HepG2 (cell line): ENCODE results near the gene THPO. TPM values are rescaled to one million over a fixed set of nuclear protein-coding genes. Genes with fewer than 3 reads are reported as not detected.

ENCODE experiments used
- CEBPZ ChIP-seq: IDR thresholded peaks from 2 replicates; pipeline ENCODE4 v1.6.1; 2012; ENCODE audit warnings: low read length, improper control_type of control experiment
- JUN ChIP-seq: sonication (generic); formaldehyde crosslinking; IDR thresholded peaks from 2 replicates; pipeline ENCODE4 v1.4.0; 2020; ENCODE audit warnings: mild to moderate bottlenecking, missing genetic modification reagents
- POGK ChIP-seq: sonication (generic); formaldehyde crosslinking; conservative IDR thresholded peaks from 2 replicates; pipeline ENCODE4 v1.8.0; 2022; ENCODE audit warnings: mild to moderate bottlenecking, moderate library complexity, missing genetic modification reagents
- ZBTB38 ChIP-seq: sonication (generic); formaldehyde crosslinking; IDR thresholded peaks from 2 replicates; pipeline ENCODE4 v1.5.1; 2020; ENCODE audit warnings: mild to moderate bottlenecking, missing genetic modification reagents
- ZNF256 ChIP-seq: sonication (generic); formaldehyde crosslinking; conservative IDR thresholded peaks from 2 replicates; pipeline ENCODE4 v1.4.0; 2020; ENCODE audit warnings: missing genetic modification reagents
- ZNF281 ChIP-seq: sonication (generic); formaldehyde crosslinking; IDR thresholded peaks from 2 replicates; pipeline ENCODE4 v1.4.0; 2020; ENCODE audit warnings: missing genetic modification reagents, borderline replicate concordance
- ZZZ3 ChIP-seq: sonication (generic); formaldehyde crosslinking; IDR thresholded peaks from 2 replicates; pipeline ENCODE4 v1.4.0; 2020; ENCODE audit warnings: missing genetic modification reagents, mild to moderate bottlenecking, borderline replicate concordance
- polyA plus RNA-seq, 8 experiments: library from polyadenylated mRNA; depleted of rRNA in 3 of 8; stranded (reverse) in 7 of 8; unstranded in 1 of 8; fragments of >200 nt; fragmentation: Illumina TruSeq in 4 of 8; extraction: Trizol in 4 of 8; gene quantifications; 2 replicates each; pipeline versions ENCODE4 v1.2.1 to v1.2.3, GENCODE V29; 2011 to 2016; ENCODE audit warnings: low read depth in 4 of 8, missing spikeins in 1 of 8, mixed read lengths in 1 of 8; ENCODE audit not compliant: insufficient read depth in 1 of 8
- total RNA-seq, 5 experiments: library from RNA; depleted of rRNA; stranded (reverse); fragments of >200 nt; fragmentation: Illumina TruSeq; extraction: Trizol; gene quantifications; 2 replicates each; pipeline ENCODE4 v1.2.3, GENCODE V29; 2016; ENCODE audit warnings: low read depth in 1 of 5
- TF ChIP-seq, protein P1 (sequence below): sonication (generic); formaldehyde crosslinking; IDR thresholded peaks from 2 replicates; pipeline ENCODE4 v1.8.1; 2023; ENCODE audit warnings: mild to moderate bottlenecking, inconsistent platforms, moderate library complexity, missing genetic modification reagents, borderline replicate concordance
- TF ChIP-seq, protein P2 (sequence below): sonication (generic); formaldehyde crosslinking; IDR thresholded peaks from 2 replicates; pipeline ENCODE4 v1.5.0; 2020; ENCODE audit warnings: missing genetic modification reagents
- TF ChIP-seq, protein P3 (sequence below): sonication (generic); formaldehyde crosslinking; IDR thresholded peaks from 2 replicates; pipeline ENCODE4 v1.5.0; 2020; ENCODE audit warnings: mild to moderate bottlenecking, missing genetic modification reagents, borderline replicate concordance
- TF ChIP-seq, protein P4 (sequence below): sonication (generic); formaldehyde crosslinking; IDR thresholded peaks from 2 replicates; pipeline ENCODE4 v1.4.0; 2020; ENCODE audit warnings: missing genetic modification reagents

The THPO gene
- total and polyA plus RNA-seq, 2 of the 13 experiments (the other 11 are each of a cell fraction or from before 2014, with no cell fraction given) = 2.8 to 4.8 TPM

- TF ChIP-seq ZNF281 (no peak), POGK (CRISPR knock-in tag) (peak; percentile 93), JUN (CRISPR knock-in tag) (no peak), CEBPZ (no peak), ZBTB38 (CRISPR knock-in tag) (0 out of 2 replicates have a peak, but pooled peaks have one; percentile 9), ZZZ3 (CRISPR knock-in tag) (no peak; the same call in 1 of the 2 replicates), ZNF256 (CRISPR knock-in tag) (no peak)
- TF ChIP-seq, protein P1, sequence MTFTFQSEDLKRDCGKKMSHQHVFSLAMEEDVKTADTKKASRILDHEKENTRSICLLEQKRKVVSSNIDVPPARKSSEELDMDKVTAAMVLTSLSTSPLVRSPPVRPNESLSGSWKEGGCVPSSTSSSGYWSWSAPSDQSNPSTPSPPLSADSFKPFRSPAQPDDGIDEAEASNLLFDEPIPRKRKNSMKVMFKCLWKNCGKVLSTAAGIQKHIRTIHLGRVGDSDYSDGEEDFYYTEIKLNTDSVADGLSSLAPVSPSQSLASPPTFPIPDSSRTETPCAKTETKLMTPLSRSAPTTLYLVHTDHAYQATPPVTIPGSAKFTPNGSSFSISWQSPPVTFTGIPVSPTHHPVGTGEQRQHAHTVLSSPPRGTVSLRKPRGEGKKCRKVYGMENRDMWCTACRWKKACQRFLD (CRISPR knock-in tag) = 0 out of 2 replicates have a peak, but pooled peaks have one; percentile 43
- TF ChIP-seq, protein P2, sequence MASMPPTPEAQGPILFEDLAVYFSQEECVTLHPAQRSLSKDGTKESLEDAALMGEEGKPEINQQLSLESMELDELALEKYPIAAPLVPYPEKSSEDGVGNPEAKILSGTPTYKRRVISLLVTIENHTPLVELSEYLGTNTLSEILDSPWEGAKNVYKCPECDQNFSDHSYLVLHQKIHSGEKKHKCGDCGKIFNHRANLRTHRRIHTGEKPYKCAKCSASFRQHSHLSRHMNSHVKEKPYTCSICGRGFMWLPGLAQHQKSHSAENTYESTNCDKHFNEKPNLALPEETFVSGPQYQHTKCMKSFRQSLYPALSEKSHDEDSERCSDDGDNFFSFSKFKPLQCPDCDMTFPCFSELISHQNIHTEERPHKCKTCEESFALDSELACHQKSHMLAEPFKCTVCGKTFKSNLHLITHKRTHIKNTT = no peak
- TF ChIP-seq, protein P3, sequence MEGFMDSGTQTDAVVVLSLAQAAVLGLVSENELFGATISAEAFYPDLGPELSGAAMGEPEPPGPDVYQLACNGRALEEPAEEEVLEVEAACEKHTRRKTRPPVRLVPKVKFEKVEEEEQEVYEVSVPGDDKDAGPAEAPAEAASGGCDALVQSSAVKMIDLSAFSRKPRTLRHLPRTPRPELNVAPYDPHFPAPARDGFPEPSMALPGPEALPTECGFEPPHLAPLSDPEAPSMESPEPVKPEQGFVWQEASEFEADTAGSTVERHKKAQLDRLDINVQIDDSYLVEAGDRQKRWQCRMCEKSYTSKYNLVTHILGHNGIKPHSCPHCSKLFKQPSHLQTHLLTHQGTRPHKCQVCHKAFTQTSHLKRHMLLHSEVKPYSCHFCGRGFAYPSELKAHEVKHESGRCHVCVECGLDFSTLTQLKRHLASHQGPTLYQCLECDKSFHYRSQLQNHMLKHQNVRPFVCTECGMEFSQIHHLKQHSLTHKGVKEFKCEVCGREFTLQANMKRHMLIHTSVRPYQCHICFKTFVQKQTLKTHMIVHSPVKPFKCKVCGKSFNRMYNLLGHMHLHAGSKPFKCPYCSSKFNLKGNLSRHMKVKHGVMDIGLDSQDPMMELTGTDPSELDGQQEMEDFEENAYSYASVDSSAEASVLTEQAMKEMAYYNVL (CRISPR knock-in tag) = peak; percentile 76
- TF ChIP-seq, protein P4, sequence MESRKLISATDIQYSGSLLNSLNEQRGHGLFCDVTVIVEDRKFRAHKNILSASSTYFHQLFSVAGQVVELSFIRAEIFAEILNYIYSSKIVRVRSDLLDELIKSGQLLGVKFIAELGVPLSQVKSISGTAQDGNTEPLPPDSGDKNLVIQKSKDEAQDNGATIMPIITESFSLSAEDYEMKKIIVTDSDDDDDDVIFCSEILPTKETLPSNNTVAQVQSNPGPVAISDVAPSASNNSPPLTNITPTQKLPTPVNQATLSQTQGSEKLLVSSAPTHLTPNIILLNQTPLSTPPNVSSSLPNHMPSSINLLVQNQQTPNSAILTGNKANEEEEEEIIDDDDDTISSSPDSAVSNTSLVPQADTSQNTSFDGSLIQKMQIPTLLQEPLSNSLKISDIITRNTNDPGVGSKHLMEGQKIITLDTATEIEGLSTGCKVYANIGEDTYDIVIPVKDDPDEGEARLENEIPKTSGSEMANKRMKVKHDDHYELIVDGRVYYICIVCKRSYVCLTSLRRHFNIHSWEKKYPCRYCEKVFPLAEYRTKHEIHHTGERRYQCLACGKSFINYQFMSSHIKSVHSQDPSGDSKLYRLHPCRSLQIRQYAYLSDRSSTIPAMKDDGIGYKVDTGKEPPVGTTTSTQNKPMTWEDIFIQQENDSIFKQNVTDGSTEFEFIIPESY (CRISPR knock-in tag) = peak; percentile 33; the same call in 1 of the 2 replicates
Observed at GRCh38 chr3:184362668-184363546, 15.1 kb downstream of the THPO start (continued).
